ENCODE results near the gene SNRPD3.

Gene SNRPD3

DNA sequence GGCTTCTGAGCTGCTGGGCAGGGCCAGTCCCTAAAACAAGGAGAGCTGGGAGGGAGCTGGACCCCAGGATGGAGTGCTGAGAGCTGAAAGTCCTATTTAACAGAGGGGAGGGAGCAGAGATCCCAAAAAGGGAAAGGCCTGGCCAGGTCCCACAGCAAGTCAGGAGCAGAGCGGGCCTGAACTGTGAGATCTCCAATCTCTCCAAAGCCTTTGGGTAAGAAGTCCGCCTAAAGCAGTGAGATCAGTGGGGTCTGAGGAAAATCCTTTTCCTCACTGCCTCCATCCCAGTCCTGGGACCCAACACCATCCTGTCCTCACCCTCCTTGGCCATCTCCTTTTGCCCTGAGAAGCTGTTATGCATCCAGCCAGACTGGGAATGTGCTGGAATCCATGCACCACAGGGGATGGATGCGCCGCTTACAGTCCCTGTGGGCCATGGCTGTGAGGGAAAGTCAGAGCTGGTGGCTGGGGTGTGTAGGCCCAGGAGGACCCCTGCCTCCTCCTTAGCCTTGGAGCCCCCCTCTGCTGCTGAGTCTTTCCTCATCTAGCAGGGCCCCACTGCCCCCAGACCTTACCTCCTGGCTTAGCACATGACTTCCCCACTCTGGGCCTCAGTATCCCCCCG is 28.5 kb downstream of the SNRPD3 start:
- H2AFZ ChIP-seq (ENCODE audit: low read length), result no peak overlapping the region
- H3K27me3 ChIP-seq (ENCODE audit: insufficient read depth, low read length, poor library complexity, severe bottlenecking), result no peaks in the 10 kb centered on the region
- no peaks in the 10 kb centered on the region for H3K9me2 ChIP-seq (replicated peaks; ENCODE audit: low read depth, low read length)
- no peak overlapping the region for H3K4me2 ChIP-seq (ENCODE audit: low read depth, low read length, poor library complexity, severe bottlenecking)
- H3K79me2 ChIP-seq (ENCODE audit: insufficient read depth, low read length), result no peaks in the 10 kb centered on the region
- H3K4me3 ChIP-seq (ENCODE audit: low read length, poor library complexity, severe bottlenecking), result no peak overlapping the region
- no peaks in the 10 kb centered on the region for H3K4me1 ChIP-seq (ENCODE audit: insufficient read depth, low read length, poor library complexity, severe bottlenecking)
- H3K36me3 ChIP-seq (ENCODE audit: insufficient read depth, low read length), result no peaks in the 10 kb centered on the region
- no peaks in the 10 kb centered on the region for H4K20me1 ChIP-seq (ENCODE audit: insufficient read depth, low read length, poor library complexity, severe bottlenecking)
- no peaks in the 10 kb centered on the region for H3K9me3 ChIP-seq (ENCODE audit: insufficient read depth, low read depth, low read length)
- TF ChIP-seq CTCF (conservative IDR thresholded peaks at IDR 0.05; ENCODE audit: low read length), result no peak
- no peak for TF ChIP-seq EZH2phosphoT487 (IDR thresholded peaks at IDR 0.05; ENCODE audit: borderline replicate concordance)
- no peak overlapping the region for H3K9ac ChIP-seq (ENCODE audit: low read depth, low read length, poor library complexity, severe bottlenecking)
- no peaks in the 10 kb centered on the region for H3F3A ChIP-seq (ENCODE audit: low read depth)

DNA sequence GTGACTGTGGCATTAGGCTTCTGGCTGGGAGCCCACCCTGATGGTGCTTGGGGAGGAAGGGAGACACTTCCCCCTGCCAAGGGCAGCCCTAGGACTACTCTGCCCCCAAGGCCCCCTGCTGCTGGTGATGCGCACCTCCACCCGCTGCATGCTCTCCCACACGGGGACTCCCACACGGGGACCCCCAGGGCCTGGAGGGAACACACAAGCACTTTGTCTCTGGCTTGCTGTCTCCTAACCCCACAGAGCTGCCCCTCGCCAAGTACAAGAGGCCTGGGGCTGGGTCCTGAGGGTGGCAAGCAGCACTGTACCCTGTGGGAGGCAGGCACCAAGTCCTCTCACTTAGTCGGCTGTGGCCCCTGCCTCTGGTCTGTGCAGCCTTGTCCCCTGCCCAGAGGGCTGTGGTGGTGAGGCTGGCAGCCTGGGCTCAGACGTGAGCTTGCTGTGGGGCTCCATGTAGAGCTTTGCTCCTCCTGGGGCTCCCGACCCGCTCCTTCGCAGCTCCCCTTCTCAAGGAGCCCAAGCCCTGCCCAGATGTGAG is 29.1 kb downstream of the SNRPD3 start:
- H3K9ac ChIP-seq (ENCODE audit: low read depth, low read length, poor library complexity, severe bottlenecking), result no peak overlapping the region
- H3K4me2 ChIP-seq (ENCODE audit: low read depth, low read length, poor library complexity, severe bottlenecking), result no peak overlapping the region
- H3K79me2 ChIP-seq (ENCODE audit: insufficient read depth, low read length), result no peaks in the 10 kb centered on the region
- H2AFZ ChIP-seq (ENCODE audit: low read length), result no peak overlapping the region
- H3K4me3 ChIP-seq (ENCODE audit: low read length, poor library complexity, severe bottlenecking), result no peak overlapping the region
- H3F3A ChIP-seq (ENCODE audit: low read depth), result no peaks in the 10 kb centered on the region
- no peaks in the 10 kb centered on the region for H3K27me3 ChIP-seq (ENCODE audit: insufficient read depth, low read length, poor library complexity, severe bottlenecking)
- no peak for TF ChIP-seq EZH2phosphoT487 (IDR thresholded peaks at IDR 0.05; ENCODE audit: borderline replicate concordance)
- TF ChIP-seq CTCF (conservative IDR thresholded peaks at IDR 0.05; ENCODE audit: low read length), result no peak
- H3K9me3 ChIP-seq (ENCODE audit: insufficient read depth, low read depth, low read length), result no peaks in the 10 kb centered on the region
- no peaks in the 10 kb centered on the region for H3K4me1 ChIP-seq (ENCODE audit: insufficient read depth, low read length, poor library complexity, severe bottlenecking)
- no peaks in the 10 kb centered on the region for H4K20me1 ChIP-seq (ENCODE audit: insufficient read depth, low read length, poor library complexity, severe bottlenecking)
- H3K9me2 ChIP-seq (replicated peaks; ENCODE audit: low read depth, low read length), result no peaks in the 10 kb centered on the region
- H3K36me3 ChIP-seq (ENCODE audit: insufficient read depth, low read length), result no peaks in the 10 kb centered on the region

DNA sequence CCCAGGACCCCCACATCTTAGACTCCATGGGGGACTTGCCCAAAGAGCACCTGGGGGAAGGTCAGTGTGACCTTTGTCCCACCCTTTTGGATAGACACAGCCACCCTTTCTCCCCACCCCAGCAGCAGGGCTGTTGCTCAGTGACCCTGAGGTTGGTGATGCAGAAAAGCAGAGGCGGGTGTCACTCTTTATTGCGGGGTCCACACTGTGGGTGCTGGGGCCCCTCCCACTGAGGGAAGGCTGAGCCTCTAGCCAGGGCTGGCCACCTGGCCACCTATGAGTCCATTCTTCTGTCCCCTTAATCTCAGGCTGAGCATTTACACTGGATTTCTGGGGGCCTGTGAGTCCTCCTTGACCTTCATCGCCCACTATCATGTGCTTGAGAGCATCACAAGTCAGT is 29.7 kb downstream of the SNRPD3 start:
- no peaks in the 10 kb centered on the region for H3K27me3 ChIP-seq (ENCODE audit: insufficient read depth, low read length, poor library complexity, severe bottlenecking)
- no peak overlapping the region for H3K4me2 ChIP-seq (ENCODE audit: low read depth, low read length, poor library complexity, severe bottlenecking)
- H3K9ac ChIP-seq (ENCODE audit: low read depth, low read length, poor library complexity, severe bottlenecking), result no peak overlapping the region
- TF ChIP-seq EZH2phosphoT487 (IDR thresholded peaks at IDR 0.05; ENCODE audit: borderline replicate concordance) (no peak), CTCF (conservative IDR thresholded peaks at IDR 0.05; ENCODE audit: low read length) (no peak)
- no peak overlapping the region for H2AFZ ChIP-seq (ENCODE audit: low read length)
- no peaks in the 10 kb centered on the region for H3K9me2 ChIP-seq (replicated peaks; ENCODE audit: low read depth, low read length)
- H3F3A ChIP-seq (ENCODE audit: low read depth), result no peaks in the 10 kb centered on the region
- H3K4me3 ChIP-seq (ENCODE audit: low read length, poor library complexity, severe bottlenecking), result no peak overlapping the region
- H3K4me1 ChIP-seq (ENCODE audit: insufficient read depth, low read length, poor library complexity, severe bottlenecking), result no peaks in the 10 kb centered on the region
- no peaks in the 10 kb centered on the region for H3K9me3 ChIP-seq (ENCODE audit: insufficient read depth, low read depth, low read length)
- no peaks in the 10 kb centered on the region for H3K36me3 ChIP-seq (ENCODE audit: insufficient read depth, low read length)
- H3K79me2 ChIP-seq (ENCODE audit: insufficient read depth, low read length), result no peaks in the 10 kb centered on the region
- H4K20me1 ChIP-seq (ENCODE audit: insufficient read depth, low read length, poor library complexity, severe bottlenecking), result no peaks in the 10 kb centered on the region

Data from Loucy (cell line).